VCaP (cell line): Measurements from ENCODE around the gene CLEC4E.

Experiments
- H3K27ac ChIP-seq: fragments of 450-650 bp; 2 replicates; pipeline ENCODE4 v1.5.1; 2017
- TF ChIP-seq, protein P1 (sequence below): fragments of 450-650 bp; conservative IDR thresholded peaks from 2 replicates; pipeline ENCODE4 v1.5.1; 2017; ENCODE audit warnings: mild to moderate bottlenecking, moderate library complexity

CLEC4E gene

GRCh38 chr12:8564656-8565055 lies 24.0 kb upstream of the CLEC4E start:
- TF ChIP-seq, protein P1, sequence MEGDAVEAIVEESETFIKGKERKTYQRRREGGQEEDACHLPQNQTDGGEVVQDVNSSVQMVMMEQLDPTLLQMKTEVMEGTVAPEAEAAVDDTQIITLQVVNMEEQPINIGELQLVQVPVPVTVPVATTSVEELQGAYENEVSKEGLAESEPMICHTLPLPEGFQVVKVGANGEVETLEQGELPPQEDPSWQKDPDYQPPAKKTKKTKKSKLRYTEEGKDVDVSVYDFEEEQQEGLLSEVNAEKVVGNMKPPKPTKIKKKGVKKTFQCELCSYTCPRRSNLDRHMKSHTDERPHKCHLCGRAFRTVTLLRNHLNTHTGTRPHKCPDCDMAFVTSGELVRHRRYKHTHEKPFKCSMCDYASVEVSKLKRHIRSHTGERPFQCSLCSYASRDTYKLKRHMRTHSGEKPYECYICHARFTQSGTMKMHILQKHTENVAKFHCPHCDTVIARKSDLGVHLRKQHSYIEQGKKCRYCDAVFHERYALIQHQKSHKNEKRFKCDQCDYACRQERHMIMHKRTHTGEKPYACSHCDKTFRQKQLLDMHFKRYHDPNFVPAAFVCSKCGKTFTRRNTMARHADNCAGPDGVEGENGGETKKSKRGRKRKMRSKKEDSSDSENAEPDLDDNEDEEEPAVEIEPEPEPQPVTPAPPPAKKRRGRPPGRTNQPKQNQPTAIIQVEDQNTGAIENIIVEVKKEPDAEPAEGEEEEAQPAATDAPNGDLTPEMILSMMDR: no peak
- H3K27ac ChIP-seq: no peak overlapping the region

DNA sequence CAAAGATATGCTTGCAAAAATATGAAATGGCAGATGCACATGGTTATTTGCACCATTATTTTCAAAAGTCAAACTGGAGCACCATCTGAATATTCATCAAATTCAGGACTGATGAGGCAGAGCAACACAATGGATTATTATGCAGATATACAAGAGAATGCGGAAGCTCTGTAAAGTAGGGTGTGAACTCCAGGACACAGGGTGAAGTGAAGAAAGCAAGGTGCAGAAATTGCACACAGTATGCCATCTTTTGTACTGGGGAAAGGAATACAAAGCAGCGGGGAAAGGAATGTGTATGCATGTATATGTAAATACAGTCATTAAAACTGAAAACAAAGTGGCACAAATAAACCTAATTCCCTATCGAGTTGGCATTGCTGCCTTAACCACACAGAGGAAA lies 22.7 kb upstream of the CLEC4E start:
- no peak overlapping the region for H3K27ac ChIP-seq
- TF ChIP-seq, protein P1: no peak

GRCh38 chr12:8562310-8562709 lies 21.6 kb upstream of the CLEC4E start:
- H3K27ac ChIP-seq: no peak overlapping the region
- TF ChIP-seq, protein P1: no peak

DNA sequence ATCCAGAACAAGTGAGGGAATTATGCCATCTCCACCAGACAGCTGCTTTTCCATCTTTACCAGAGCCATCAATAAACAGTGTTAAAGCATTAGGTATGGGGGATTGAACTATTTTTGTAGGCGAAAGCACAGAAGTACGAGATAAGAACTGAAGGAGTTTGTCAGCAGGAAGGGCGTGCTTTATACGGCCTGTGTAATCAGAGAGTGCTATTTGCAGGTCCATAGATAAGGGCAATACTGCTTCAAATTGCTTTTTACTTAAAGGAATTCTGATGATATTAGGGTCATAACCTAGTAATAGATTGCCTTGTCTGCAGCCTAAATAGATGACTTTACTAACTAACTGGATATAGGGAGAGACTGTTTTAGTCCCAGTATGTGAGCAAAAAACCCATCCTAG lies 20.3 kb upstream of the CLEC4E start:
- H3K27ac ChIP-seq: no peak overlapping the region
- TF ChIP-seq, protein P1: no peak

DNA sequence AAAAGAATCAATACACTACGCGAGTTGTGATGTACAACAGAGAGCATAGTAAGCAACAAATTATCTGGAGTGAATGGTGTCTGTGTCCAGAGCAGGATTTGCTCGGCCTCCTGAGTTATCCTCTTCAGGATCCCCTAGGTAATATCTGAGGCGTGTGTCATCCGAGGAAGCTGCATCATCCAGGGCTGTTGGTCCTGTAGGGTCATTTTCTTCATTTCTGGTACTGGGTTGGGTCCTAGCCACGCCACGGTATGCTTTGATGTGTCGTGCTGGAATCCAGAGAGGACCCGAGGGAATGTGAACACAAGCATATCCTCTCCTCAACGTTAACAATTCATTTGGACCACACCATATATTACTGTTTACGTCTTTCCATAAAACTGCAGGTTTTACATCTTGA lies 19.0 kb upstream of the CLEC4E start:
- H3K27ac ChIP-seq: no peak overlapping the region
- TF ChIP-seq, protein P1: no peak

DNA sequence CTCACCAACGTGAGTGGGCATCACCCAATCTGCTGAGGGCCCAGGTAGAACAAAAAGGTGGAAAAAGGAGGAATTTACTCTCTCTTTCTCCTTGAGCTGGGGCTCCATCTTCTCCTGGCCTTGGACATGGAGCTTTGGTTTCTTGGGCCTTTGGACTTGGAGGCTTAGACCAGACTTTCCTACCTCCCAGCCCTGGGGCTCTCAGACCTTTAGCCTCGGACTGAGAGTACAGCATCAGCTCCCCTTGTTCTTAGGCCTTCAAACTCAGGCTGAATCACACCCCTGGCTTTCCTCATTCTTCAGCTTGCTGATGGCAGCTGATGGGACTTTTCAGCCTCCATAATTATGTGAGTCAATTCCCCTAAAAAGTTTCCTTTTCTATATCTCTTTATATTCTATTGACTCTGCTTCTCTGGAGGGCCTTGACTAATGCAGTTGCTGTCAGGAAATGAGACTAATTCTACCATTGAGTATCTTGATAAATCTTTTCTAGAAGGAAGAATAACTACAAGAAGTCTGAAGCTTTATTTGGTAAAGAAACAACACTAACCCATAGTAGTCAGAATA lies 15.9 kb upstream of the CLEC4E start:
- TF ChIP-seq, protein P1: no peak
- H3K27ac ChIP-seq: no peak overlapping the region

GRCh38 chr12:8554451-8555195 lies 13.9 kb upstream of the CLEC4E start:
- no peak overlapping the region for H3K27ac ChIP-seq
- TF ChIP-seq, protein P1: no peak
